GM12865 (cell line): Measurements from ENCODE around the gene TBC1D14.

ENCODE experiments used
- DNase-seq: peaks from one replicate; pipeline ENCODE4 v3.0.0; 2010; ENCODE audit warnings: low read depth
- H3K4me3 ChIP-seq: 2 replicates; pipeline ENCODE4 v1.5.1; 2011; ENCODE audit warnings: mild to moderate bottlenecking, low read depth, low read length, control low read depth
- TF ChIP-seq, protein P1 (sequence below): IDR thresholded peaks from 2 replicates; pipeline ENCODE4 v1.5.1; 2011; ENCODE audit warnings: low read length, control low read depth, low read depth, inconsistent platforms; ENCODE audit not compliant: insufficient read depth; ENCODE audit errors: missing control alignments

Gene TBC1D14

DNA sequence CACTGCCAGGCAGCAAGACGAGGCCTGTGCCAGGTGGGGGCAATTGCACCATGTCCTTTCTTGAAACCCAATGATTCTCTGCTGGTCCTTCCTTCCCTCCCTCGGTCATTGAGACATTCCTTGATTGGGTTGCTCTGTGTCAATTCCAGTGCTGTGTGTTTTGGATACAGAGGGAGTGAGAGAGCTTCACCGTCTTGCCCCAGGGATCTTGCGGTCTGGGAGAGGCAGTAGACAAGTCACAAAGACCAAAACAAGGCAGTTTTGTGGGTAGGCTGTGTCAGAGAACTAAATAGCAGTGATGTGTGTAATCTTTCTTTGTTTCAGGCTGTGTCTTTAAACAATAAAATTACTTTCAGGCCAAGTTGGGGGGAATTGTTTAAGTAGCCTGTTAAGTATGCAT lies 94.7 kb downstream of the TBC1D14 start:
- DNase-seq = no peak
- H3K4me3 ChIP-seq = no peak overlapping the region
- TF ChIP-seq, protein P1, sequence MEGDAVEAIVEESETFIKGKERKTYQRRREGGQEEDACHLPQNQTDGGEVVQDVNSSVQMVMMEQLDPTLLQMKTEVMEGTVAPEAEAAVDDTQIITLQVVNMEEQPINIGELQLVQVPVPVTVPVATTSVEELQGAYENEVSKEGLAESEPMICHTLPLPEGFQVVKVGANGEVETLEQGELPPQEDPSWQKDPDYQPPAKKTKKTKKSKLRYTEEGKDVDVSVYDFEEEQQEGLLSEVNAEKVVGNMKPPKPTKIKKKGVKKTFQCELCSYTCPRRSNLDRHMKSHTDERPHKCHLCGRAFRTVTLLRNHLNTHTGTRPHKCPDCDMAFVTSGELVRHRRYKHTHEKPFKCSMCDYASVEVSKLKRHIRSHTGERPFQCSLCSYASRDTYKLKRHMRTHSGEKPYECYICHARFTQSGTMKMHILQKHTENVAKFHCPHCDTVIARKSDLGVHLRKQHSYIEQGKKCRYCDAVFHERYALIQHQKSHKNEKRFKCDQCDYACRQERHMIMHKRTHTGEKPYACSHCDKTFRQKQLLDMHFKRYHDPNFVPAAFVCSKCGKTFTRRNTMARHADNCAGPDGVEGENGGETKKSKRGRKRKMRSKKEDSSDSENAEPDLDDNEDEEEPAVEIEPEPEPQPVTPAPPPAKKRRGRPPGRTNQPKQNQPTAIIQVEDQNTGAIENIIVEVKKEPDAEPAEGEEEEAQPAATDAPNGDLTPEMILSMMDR = no peak

DNA sequence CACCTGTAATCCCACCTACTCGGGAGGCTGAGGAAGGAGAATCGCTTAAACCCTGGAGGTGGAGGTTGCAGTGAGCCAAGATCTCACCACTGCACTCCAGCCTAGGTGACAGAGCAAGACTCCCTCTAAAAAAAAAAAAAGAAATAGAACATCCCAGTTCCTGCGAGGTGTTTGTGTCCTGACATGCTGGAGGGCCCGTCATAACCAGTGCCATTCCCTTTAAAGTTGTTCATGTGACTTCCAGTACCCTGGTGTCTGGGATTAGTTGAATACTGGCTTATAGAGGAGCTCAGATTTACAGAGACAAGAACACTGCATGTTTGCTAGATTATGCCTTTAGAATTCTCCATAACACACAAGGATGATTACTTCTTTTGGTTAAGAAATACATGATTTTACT lies 95.9 kb downstream of the TBC1D14 start:
- DNase-seq = no peak
- TF ChIP-seq, protein P1 = no peak
- no peak overlapping the region for H3K4me3 ChIP-seq

DNA sequence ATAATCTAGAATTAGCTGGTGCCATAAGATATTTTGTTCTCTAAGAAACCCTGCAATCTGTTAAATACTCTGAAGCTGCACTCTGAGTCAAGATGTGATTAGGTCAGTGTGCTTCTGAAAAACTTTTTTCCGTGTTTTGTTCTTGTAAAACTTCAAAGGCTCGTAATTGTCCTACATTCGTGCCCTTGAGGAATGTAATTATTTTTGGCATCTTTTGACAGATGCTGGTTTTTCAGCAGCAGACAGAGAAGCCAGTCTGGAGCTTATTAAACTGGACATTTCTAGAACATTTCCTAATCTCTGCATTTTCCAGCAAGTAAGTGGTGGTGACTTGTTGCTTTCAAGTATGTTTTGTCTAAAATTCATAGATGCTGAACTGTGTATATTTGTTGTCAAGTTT lies 96.8 kb downstream of the TBC1D14 start:
- TF ChIP-seq, protein P1 = no peak
- H3K4me3 ChIP-seq = no peak overlapping the region
- DNase-seq = no peak

DNA sequence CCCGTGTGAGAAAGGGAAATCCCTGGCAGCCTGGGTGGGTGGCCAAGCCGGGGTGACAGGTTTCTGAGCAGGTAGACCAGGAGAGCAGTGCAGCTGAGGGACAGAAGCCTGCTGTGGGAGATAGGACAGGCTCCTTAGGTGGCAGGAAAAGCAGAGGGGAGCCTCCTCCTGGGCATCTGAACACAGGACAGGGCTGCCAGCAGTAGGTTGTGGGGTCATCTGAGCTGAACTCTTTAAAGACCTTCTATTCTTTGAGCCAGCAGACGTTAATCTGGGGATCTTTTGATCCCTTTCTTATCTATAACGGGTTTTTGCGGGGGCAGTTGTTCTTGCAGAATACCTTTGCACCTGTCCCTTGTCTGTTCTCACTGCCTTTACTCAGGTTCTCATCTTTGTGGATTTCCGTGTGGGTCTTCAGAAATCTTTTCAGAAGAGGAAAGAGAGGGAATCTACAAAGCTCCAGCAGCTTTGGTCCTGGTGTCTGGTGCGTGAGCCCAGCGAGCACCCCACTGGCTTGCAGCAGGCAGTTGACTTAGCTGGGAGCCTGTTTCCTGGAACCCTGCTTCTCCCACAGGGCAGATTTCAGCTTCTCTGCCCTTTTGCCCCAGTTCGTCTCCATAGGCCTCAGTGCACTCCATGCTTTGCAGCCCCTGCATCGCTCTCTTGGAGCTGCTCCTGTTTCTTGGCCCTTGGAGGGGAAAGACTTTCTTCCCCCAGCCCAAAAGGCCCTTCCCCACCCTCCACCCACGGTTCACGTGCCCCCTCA lies 97.7 kb downstream of the TBC1D14 start:
- no peak overlapping the region for H3K4me3 ChIP-seq
- TF ChIP-seq, protein P1 = no peak
- DNase-seq = no peak

DNA sequence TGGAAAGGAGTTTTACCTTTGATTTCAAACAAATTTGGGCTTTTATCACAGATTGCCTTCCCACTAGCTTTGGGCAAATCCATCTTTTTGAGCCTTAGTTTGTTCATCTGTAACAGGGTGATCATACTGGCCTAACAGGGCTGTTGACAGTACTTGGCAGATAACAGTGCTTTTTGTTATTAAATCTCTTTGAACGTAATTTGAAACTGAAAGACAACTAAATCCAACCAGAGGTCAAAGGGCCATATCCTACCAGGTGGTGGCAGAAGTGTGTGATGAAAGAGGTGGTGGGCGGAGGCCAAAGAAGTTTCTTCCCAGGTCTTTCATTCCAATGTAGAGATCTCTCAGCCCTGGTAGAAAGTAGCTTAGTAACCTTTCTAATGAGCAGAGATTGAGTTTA lies 98.3 kb downstream of the TBC1D14 start:
- no peak overlapping the region for H3K4me3 ChIP-seq
- DNase-seq = no peak
- TF ChIP-seq, protein P1 = no peak

DNA sequence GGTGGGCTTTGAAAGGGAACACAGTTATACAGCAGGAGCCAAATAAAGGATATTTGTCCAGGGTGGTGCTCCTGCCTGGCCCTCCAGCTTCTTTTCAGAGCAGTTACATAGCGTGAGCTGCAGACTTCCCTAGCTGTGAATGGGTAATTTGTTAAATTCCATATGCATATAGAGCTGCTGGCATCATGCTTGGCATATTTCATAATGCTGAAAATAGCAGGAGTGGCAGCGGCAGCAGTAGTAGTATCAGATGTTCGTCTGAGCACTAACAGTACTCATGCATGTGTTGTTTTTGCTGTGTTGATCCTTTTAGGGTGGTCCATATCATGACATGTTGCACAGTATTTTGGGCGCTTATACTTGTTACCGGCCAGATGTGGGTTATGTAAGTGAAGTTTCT lies 99.9 kb downstream of the TBC1D14 start:
- no peak for DNase-seq
- no peak overlapping the region for H3K4me3 ChIP-seq
- TF ChIP-seq, protein P1 = no peak

DNA sequence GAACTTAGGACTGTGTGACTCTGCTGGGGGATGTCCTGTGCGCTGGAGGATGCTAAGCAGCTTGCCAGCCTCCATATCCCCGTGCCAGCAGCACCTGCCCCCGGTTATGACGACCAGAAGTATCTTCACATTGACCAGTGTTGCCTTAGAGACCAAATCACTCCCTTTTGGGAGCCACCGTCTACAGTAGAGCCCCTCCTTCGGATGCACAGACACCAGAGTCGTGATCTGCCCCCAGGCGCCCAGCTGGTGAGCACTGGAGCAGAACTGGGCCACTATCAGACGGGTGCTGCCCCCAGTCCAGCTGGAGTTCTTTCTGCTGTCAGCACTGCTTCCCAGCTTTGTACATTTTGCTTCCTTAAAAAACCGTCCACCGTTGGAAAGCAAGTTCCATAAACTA lies 103.5 kb downstream of the TBC1D14 start:
- no peak for DNase-seq
- no peak overlapping the region for H3K4me3 ChIP-seq
- TF ChIP-seq, protein P1 = no peak
